ENCODE data around the gene SLC39A6.
"Not testable (repeated sequence)": the region's sequence is repeated elsewhere in the genome, so short reads cannot be mapped to it uniquely, and the experiment has no call there.

The SLC39A6 gene

DNA sequence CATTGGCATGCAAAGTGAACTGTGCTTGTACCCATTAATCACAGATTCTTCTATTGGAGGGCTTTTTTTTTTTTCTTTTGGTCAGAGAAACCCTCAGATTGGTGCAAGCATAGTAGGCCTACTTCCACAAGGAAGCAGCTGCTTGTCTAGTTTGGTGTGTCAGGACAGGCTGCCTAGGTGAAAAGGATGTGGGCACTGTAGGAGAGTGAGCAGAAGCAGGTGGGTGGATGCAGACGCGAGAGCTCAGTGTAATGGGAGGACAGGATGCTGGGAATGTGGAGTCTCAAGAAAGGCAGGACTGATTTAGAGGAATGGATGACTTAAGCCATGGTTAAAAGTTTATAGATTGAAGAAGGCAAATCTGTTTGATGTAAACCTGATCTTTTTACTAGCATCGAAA is 3.6 kb upstream of the SLC39A6 start:
- DNase-seq (ENCODE audit: low read depth): no peak

DNA sequence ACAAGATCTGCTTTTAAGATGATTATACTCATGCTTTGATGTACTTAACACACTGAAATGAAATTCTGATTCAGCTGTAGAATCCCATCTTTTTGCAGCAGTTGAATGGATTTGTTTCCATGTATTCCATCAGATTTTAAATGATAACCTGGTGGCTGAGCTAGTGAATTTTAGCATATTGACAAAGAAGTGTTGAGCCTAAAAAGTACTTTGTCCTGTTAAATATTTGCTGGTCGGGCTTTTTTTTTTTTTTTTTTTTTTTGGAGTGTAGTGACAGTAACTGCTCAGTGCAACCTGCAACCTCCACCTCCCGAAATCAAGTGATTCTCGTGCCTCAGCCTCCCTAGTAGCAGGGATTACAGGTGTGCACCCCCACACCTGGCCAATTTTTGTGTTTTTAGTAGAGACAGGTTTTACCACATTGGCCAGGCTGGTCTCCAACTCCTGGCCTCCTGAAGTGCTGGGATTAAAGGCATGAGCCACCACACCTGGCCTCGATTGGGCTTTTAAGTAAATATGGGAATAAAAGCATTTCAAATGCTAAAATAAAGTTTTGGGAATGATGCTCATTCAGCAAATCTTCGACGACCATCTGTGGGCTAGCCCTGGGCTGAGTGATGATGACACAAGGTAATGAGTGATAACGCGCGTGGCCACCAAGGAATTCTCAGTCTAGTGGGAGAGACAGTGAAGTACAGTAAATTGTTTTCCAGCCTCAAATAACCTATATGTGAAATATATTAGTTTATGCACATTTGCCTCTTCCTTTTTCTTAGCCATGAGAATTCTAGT is 2.7 kb upstream of the SLC39A6 start:
- no peak for DNase-seq (ENCODE audit: low read depth)

GRCh38 chr18:36130883-36131653 is 1.9 kb upstream of the SLC39A6 start:
- no peak for DNase-seq (ENCODE audit: low read depth)

DNA sequence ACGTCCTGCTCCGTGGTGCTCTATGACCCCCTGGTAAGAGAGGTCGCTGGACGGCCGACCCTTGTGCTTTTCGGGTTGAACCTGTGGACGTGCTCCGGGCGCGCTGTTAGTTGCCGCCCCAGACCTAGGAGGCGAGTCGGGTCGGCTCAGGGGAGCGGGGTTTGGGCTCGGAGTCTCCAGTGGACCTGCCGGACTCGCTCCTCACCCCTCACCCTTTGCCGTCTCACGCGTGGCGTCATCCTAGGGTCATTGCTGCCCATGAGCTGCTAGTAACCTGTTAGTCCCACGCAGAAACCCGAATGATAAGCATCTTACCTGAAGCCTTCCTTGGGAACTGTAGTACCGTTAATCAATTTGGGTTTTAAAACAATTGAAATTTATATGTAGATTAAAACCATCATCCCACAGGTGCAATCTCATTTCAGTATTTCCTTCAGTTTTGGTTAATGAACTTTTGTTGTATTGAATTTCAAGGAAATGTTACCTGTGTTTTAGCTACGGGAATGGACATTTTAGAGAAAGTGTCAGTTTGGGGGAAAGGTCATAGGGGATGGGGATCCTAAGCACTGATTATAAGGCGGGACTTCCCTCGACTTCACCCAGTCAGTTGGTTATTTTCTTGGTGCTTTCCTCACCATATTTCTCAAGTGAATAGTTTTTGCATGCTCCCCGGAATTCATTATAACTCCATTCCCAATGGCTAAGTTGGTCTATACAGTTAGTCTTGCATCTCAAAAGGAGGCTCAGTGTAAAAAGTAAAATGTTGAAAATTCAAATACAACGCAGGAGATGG is 1.1 kb upstream of the SLC39A6 start:
- DNase-seq (ENCODE audit: low read depth): no peak

- DNase-seq (ENCODE audit: low read depth): no peak
These were observed 237 bp downstream of the SLC39A6 start for GRCh38 chr18:36128907-36129299.

- no peak for DNase-seq (ENCODE audit: low read depth)
These were observed 640 bp downstream of the SLC39A6 start for GRCh38 chr18:36128530-36128870.

DNA sequence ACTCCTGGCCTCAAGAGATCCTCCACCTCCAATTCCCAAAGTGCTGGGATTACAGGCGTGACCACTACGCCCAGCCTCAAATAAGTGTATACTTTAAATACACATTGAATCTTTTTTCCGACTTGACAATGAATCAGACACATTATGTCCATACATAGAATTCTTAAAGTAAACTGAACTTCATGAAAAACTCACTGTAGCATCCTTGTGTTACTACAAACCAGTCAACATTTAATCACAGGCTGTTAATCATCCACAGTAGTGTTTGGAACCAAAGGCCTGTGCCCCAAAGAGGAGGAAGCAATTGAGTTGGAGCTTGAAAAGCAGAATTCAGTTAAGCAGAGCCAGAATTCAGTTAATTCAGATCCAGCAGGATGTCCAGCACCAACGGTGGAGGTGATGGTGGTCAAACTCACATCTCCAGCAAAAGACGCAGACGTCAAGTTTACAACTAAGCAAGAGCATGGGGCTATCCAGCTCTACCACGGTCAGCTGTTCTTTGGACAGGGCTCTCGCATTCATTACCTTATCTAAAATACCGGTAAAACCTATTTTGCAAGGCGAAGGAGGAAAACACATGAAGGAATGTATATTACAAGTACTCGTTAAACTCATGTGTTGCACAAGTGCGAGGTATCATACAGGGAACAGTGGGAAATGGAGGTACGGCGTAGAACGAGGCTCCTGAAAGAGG is 1.2 kb downstream of the SLC39A6 start:
- DNase-seq (ENCODE audit: low read depth): no peak

GRCh38 chr18:36126668-36127067 is 2.5 kb downstream of the SLC39A6 start:
- no peak for DNase-seq (ENCODE audit: low read depth)

DNA sequence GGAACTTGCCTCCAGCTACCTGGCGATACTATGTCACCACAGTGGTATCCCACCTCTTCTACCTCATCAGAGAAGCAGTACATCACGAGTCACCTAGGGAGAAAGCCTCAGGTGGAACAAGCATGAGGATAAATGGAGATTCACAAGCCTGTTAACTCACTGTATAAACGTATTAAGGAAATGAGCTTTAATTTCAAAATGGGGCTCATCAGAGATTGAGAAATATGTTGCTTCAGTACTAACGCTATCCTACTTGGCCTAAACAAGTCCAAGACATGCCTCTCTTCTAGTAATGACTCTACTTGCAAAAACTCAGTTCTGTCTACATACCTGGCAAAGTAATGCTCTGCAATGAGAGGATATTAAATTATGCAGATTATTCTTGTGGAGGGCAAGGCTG is 4.3 kb downstream of the SLC39A6 start:
- no peak for DNase-seq (ENCODE audit: low read depth)

DNA sequence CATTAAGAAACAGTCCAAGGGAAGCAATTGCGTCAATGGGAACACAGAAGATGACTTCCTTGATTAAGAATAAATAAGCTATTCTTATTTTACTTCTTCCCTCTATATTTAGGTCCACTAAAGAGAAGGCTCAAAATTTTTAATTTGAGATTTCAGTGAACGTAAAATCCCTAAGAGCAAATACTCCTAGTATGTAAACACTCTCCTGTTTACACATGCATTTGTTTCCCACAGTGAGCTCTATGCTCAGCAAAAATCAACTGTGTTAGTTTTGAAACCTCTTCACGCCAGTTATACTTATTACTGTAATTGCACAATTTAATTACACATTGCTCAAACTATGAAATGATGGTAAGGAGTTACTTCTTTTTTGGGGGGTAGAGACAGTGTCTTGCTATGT is 8.8 kb downstream of the SLC39A6 start:
- no peak for DNase-seq (ENCODE audit: low read depth)

- DNase-seq (ENCODE audit: low read depth): not testable (repeated sequence)
These were observed 12.4 kb downstream of the SLC39A6 start for GRCh38 chr18:36116771-36117170.

DNA sequence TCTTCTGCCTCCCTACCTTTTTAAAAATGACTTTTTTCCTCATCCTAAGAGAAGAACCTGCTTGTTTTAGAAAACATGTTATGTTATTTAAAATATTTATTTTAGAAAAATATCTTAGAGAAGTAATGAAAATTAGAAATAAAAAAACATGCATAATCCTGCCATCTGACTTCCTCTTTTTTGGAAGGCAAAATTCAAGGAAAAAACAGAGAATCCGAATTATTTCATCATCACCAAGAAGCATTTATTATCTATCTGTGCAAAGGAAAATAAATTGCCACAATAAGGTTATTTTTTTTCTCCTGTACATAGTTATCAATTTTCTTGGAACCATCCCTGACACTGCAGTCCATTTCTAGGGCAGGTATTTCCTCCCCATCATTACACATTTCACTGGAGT is 14.4 kb downstream of the SLC39A6 start:
- DNase-seq (ENCODE audit: low read depth): no peak

GRCh38 chr18:36114251-36114650 is 14.9 kb downstream of the SLC39A6 start:
- DNase-seq (ENCODE audit: low read depth): no peak

DNA sequence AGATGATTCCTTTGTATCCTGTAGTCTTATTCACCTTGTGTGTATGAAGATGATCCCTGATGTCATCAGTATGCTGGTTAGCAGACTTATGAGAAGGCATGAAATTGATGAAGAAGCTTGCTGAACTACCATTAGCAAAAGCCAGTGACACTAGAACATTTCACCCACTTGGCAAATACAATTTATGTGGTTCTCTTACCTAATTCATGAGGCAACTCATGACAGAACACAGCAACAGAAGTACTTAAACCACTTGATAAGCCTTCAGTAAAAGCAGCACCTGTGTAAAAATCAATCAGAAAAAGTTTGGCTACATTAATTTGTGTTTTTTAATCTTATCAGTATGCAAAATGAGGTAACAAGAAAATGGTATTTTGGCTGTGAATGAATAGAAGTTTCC is 16.8 kb downstream of the SLC39A6 start:
- no peak for DNase-seq (ENCODE audit: low read depth)

- DNase-seq (ENCODE audit: low read depth): no peak
These were observed 19.4 kb downstream of the SLC39A6 start for GRCh38 chr18:36109737-36110136.

DNA sequence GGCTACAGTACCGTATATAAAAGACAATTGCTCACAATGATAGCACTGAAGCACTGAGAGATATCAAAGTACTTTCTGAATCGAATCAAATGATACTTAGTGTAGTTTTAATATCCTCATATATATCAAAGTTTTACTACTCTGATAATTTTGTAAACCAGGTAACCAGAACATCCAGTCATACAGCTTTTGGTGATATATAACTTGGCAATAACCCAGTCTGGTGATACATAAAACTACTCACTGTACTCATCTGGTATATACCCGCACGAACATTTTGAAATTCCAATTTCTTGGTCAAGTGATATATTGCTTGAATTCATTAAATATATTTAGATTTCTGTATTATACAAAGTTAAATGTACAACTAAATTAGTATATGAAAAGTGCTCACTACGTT is 20.5 kb downstream of the SLC39A6 start:
- DNase-seq (ENCODE audit: low read depth): no peak

DNA sequence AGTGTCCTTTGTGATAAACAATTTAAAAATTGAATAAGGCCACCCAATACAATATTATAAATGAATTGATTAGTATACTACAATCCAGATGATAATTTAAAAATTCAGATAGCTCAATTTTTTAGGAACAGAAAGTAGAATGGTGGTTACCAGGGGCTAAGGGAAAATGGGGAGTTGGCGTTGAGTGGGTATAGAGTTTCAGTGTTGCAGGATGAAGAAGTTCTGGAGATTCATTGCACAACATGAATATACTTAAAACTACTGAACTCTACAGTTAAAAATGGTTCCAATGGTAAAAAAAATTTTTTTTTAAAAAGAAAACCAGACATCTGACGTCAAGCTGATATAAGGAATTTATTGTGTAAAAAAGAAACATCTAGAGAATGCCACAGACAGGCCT is 20.9 kb downstream of the SLC39A6 start:
- no peak for DNase-seq (ENCODE audit: low read depth)

DNA sequence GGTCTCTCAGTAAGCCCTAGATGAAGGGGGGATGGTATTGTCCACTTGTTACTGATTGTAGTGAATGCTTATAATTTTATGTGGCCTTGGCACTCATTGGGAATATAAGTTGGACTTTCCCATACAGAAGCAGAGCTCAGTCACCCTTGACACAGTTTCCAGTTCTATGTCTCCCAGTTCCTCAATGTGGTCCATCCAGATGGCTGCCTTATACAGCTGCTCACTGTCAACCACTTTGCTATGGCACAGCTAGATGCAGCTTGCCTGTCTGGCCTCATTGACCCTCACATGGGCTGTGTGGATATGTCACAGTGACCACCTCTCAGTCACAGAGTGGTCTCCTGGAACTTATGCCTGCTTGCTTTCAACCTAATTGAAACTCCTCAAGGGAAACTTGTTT is 21.7 kb downstream of the SLC39A6 start:
- no peak for DNase-seq (ENCODE audit: low read depth)

DNA sequence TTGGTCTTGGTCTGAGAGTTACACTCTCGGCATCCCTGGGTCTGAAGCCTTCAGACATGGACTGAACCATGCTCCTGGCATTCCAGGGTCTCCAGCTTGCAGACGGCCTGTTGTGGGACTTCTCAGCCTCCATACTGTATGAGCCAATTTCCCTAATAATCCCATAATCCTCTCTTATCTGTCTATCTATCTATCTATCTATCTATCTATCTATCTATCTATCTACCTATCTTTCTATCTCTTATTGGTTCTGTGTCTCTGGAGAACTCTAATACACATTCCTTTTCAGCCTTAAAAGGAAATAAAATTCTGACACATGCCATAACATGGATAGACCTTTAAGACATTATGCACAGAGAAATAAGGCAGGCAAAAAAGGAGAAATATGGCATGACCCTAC is 24.4 kb downstream of the SLC39A6 start:
- no peak for DNase-seq (ENCODE audit: low read depth)

GRCh38 chr18:36101943-36102342 is 27.2 kb downstream of the SLC39A6 start:
- no peak for DNase-seq (ENCODE audit: low read depth)

DNA sequence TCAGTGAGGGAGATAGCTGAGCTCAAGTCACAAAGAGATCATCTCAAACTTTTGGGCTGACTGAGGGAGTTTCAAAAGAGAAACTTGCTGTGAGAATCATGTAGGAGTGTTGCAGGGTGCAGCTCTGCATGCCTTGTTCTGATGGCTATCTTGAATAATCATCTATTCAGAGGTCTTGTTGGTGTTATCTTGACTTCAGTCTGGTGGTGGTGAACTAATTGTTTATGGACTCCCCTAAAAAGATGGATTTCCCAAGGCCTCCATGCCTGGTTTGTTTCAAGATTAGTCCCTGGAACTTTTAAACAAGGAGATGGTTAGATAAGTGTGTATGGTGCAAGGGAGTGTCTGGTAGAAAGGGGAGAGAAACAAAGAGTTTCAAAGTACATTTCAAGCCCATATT is 29.8 kb downstream of the SLC39A6 start:
- no peak for DNase-seq (ENCODE audit: low read depth)

DNA sequence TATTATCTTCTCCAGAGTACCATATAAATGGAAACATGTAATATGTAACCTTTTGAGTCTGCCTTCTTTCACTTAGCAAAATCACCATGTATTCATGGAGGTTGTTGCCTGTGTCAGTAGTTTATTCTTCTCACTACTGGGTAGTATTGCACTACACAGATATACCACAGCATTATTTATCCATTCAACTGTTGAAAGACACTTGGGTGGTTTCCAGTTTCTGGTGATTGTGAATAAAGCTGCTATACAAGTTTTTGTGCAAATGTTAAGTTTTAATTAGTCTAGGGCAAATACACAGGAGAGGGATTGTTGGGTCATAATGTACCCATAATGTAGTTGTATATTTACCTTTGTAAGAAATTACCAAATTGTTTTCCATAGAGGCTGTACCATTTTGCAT is 32.2 kb downstream of the SLC39A6 start:
- DNase-seq (ENCODE audit: low read depth): no peak
